Measurements from ENCODE around the gene ERBB2. TPM values are rescaled to one million over a fixed set of nuclear protein-coding genes. Genes with fewer than 3 reads are reported as not detected.

Gene ERBB2
- total RNA-seq, 1 donor from 2014 or later, result 32.1 TPM

- Histone ChIP-seq H3K4me3 (ENCODE audit: low read depth, low read length) (no peak overlapping the region), H3K27me3 (ENCODE audit: control insufficient read depth, insufficient read depth, low read length) (peaks cover 6% of the 10 kb centered on the region), H3K36me3 (ENCODE audit: control insufficient read depth, insufficient read depth, low read length) (no peaks in the 10 kb centered on the region)
- DNase-seq (ENCODE audit: low read depth), result no peak
- no peak for TF ChIP-seq CTCF (IDR thresholded peaks at IDR 0.05; ENCODE audit: insufficient read depth, low read length, severe bottlenecking)
- FAIRE-seq, result no peak
Measured at GRCh38 chr17:39752241-39752881, 52.5 kb downstream of the ERBB2 start.

- TF ChIP-seq CTCF (IDR thresholded peaks at IDR 0.05; ENCODE audit: insufficient read depth, low read length, severe bottlenecking), result no peak
- peak overlapping the region; percentile 70 for H3K4me3 ChIP-seq (ENCODE audit: low read depth, low read length)
- FAIRE-seq, result no peak
- no peak for DNase-seq (ENCODE audit: low read depth)
- no peaks in the 10 kb centered on the region for H3K36me3 ChIP-seq (ENCODE audit: control insufficient read depth, insufficient read depth, low read length)
- peaks cover 6% of the 10 kb centered on the region for H3K27me3 ChIP-seq (ENCODE audit: control insufficient read depth, insufficient read depth, low read length)
Measured at GRCh38 chr17:39753514-39754160, 53.8 kb downstream of the ERBB2 start.

- peak; percentile 47 for DNase-seq (ENCODE audit: low read depth)
- no peaks in the 10 kb centered on the region for H3K36me3 ChIP-seq (ENCODE audit: control insufficient read depth, insufficient read depth, low read length)
- no peak for FAIRE-seq
- TF ChIP-seq CTCF (IDR thresholded peaks at IDR 0.05; ENCODE audit: insufficient read depth, low read length, severe bottlenecking), result peak; percentile 97
- peak overlapping the region; percentile 70 for H3K4me3 ChIP-seq (ENCODE audit: low read depth, low read length)
- peaks cover 6% of the 10 kb centered on the region for H3K27me3 ChIP-seq (ENCODE audit: control insufficient read depth, insufficient read depth, low read length)
Measured at GRCh38 chr17:39754161-39754957, 54.5 kb downstream of the ERBB2 start.

GRCh38 chr17:39754958-39755553, 55.2 kb downstream of the ERBB2 start:
- H3K27me3 ChIP-seq (ENCODE audit: control insufficient read depth, insufficient read depth, low read length), result peaks cover 6% of the 10 kb centered on the region
- DNase-seq (ENCODE audit: low read depth) (no peak), FAIRE-seq (no peak)
- H3K36me3 ChIP-seq (ENCODE audit: control insufficient read depth, insufficient read depth, low read length), result no peaks in the 10 kb centered on the region
- TF ChIP-seq CTCF (IDR thresholded peaks at IDR 0.05; ENCODE audit: insufficient read depth, low read length, severe bottlenecking), result no peak
- peak overlapping the region; percentile 70 for H3K4me3 ChIP-seq (ENCODE audit: low read depth, low read length)

- no peaks in the 10 kb centered on the region for H3K36me3 ChIP-seq (ENCODE audit: control insufficient read depth, insufficient read depth, low read length)
- H3K27me3 ChIP-seq (ENCODE audit: control insufficient read depth, insufficient read depth, low read length), result peaks cover 6% of the 10 kb centered on the region
- FAIRE-seq (no peak), DNase-seq (ENCODE audit: low read depth) (no peak)
- no peak overlapping the region for H3K4me3 ChIP-seq (ENCODE audit: low read depth, low read length)
- TF ChIP-seq CTCF (IDR thresholded peaks at IDR 0.05; ENCODE audit: insufficient read depth, low read length, severe bottlenecking), result no peak
Measured at GRCh38 chr17:39755554-39756379, 55.9 kb downstream of the ERBB2 start.

Measured in bronchial epithelial cell (primary cell).